ENCODE measurements around the gene TTC28. TPM values are rescaled to one million over a fixed set of nuclear protein-coding genes. Genes with fewer than 3 reads are reported as not detected.
A peak's percentile ranks its signal among the peaks of the same experiment; 100 is the strongest.

The TTC28 gene
- total and polyA plus RNA-seq, 10 of the 15 experiments (the other 5 are each of a cell fraction or from before 2014, with no cell fraction given), result 0.15 to 8.4 (median 1.4) TPM

DNA sequence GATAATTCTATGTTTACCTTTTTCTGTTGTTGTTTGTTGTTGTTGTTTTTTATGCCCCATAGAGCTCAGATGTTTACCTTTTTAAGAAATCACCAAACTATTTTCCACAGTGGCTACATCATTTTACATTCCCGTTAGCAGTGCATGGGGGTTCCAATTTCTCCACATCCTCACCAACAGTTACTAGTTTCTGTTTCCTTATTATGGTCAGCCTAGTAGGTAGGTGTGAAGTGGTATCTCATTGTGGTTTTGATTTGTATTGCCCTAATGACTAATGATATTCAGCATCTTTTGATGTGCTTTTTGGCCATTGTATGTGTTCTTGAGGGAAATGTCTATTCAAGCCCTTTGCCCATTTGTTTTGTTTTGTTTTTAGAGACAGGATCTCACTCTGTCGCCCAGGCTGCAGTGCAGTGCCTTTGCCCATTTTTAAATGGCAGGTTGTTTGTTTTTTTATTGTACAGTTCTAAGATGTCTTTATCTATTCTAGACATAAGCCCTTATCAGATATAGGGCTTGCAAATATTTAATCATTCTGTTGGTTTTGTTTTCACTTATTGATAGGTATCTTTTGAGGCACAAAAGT lies 34.5 kb upstream of the TTC28 start (continued):
- no peak for TF ChIP-seq GABPA (IDR thresholded peaks at IDR 0.05; ENCODE audit: low read depth)
- TF ChIP-seq SPI1 (IDR thresholded peaks at IDR 0.05; ENCODE audit: borderline replicate concordance, insufficient read depth, low read depth, low read length), result no peak
- peak; percentile 52 to 60; a peak in 3 of 4 replicates for TF ChIP-seq IKZF2 (IDR thresholded peaks at IDR 0.05)
- TF ChIP-seq CHD4 (IDR thresholded peaks at IDR 0.05), result no peak
- TF ChIP-seq ZBED1 (IDR thresholded peaks at IDR 0.05; ENCODE audit: borderline replicate concordance), result no peak
- no peak for TF ChIP-seq RB1 (IDR thresholded peaks at IDR 0.05; ENCODE audit: borderline replicate concordance)
- TF ChIP-seq, protein P1, sequence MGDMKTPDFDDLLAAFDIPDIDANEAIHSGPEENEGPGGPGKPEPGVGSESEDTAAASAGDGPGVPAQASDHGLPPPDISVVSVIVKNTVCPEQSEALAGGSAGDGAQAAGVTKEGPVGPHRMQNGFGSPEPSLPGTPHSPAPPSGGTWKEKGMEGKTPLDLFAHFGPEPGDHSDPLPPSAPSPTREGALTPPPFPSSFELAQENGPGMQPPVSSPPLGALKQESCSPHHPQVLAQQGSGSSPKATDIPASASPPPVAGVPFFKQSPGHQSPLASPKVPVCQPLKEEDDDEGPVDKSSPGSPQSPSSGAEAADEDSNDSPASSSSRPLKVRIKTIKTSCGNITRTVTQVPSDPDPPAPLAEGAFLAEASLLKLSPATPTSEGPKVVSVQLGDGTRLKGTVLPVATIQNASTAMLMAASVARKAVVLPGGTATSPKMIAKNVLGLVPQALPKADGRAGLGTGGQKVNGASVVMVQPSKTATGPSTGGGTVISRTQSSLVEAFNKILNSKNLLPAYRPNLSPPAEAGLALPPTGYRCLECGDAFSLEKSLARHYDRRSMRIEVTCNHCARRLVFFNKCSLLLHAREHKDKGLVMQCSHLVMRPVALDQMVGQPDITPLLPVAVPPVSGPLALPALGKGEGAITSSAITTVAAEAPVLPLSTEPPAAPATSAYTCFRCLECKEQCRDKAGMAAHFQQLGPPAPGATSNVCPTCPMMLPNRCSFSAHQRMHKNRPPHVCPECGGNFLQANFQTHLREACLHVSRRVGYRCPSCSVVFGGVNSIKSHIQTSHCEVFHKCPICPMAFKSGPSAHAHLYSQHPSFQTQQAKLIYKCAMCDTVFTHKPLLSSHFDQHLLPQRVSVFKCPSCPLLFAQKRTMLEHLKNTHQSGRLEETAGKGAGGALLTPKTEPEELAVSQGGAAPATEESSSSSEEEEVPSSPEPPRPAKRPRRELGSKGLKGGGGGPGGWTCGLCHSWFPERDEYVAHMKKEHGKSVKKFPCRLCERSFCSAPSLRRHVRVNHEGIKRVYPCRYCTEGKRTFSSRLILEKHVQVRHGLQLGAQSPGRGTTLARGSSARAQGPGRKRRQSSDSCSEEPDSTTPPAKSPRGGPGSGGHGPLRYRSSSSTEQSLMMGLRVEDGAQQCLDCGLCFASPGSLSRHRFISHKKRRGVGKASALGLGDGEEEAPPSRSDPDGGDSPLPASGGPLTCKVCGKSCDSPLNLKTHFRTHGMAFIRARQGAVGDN (IDR thresholded peaks at IDR 0.05), result no peak
- no peak for TF ChIP-seq NFXL1 (IDR thresholded peaks at IDR 0.05; ENCODE audit: borderline replicate concordance)
- TF ChIP-seq, protein P2, sequence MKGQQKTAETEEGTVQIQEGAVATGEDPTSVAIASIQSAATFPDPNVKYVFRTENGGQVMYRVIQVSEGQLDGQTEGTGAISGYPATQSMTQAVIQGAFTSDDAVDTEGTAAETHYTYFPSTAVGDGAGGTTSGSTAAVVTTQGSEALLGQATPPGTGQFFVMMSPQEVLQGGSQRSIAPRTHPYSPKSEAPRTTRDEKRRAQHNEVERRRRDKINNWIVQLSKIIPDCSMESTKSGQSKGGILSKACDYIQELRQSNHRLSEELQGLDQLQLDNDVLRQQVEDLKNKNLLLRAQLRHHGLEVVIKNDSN (IDR thresholded peaks at IDR 0.05; ENCODE audit: borderline replicate concordance, extremely low read length, insufficient read depth, low read depth, low read length), result no peak
- TF ChIP-seq FOS (IDR thresholded peaks at IDR 0.05; ENCODE audit: borderline replicate concordance, extremely low read depth, insufficient read length), result no peak
- TF ChIP-seq NRF1 (conservative IDR thresholded peaks at IDR 0.05; ENCODE audit: low read depth, low read length), result no peak
- TF ChIP-seq MTA2 (IDR thresholded peaks at IDR 0.05; ENCODE audit: low read depth), result peak; percentile 67
- no peak for TF ChIP-seq CREM (IDR thresholded peaks at IDR 0.05; ENCODE audit: low read depth)
- no peak for TF ChIP-seq TAF1 (IDR thresholded peaks at IDR 0.05; ENCODE audit: borderline replicate concordance, low read depth, low read length)
- TF ChIP-seq, protein P3, sequence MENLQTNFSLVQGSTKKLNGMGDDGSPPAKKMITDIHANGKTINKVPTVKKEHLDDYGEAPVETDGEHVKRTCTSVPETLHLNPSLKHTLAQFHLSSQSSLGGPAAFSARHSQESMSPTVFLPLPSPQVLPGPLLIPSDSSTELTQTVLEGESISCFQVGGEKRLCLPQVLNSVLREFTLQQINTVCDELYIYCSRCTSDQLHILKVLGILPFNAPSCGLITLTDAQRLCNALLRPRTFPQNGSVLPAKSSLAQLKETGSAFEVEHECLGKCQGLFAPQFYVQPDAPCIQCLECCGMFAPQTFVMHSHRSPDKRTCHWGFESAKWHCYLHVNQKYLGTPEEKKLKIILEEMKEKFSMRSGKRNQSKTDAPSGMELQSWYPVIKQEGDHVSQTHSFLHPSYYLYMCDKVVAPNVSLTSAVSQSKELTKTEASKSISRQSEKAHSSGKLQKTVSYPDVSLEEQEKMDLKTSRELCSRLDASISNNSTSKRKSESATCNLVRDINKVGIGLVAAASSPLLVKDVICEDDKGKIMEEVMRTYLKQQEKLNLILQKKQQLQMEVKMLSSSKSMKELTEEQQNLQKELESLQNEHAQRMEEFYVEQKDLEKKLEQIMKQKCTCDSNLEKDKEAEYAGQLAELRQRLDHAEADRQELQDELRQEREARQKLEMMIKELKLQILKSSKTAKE (IDR thresholded peaks at IDR 0.05; ENCODE audit: low read depth, poor library complexity, severe bottlenecking), result no peak
- TF ChIP-seq TCF7 (IDR thresholded peaks at IDR 0.05; ENCODE audit: borderline replicate concordance), result 0 out of 2 replicates have a peak, but pooled peaks have one; percentile 49
- TF ChIP-seq STAT1 (conservative IDR thresholded peaks at IDR 0.05), result no peak
- no peak for TF ChIP-seq RELA (IDR thresholded peaks at IDR 0.05; ENCODE audit: borderline replicate concordance, partially characterized antibody)
- no peak for TF ChIP-seq NFYB (IDR thresholded peaks at IDR 0.05; ENCODE audit: insufficient read depth, low read depth, low read length)
- TF ChIP-seq ASH2L (IDR thresholded peaks at IDR 0.05; ENCODE audit: borderline replicate concordance, low read depth), result no peak
- TF ChIP-seq IRF4 (IDR thresholded peaks at IDR 0.05; ENCODE audit: low read depth, low read length), result no peak

Data from GM12878 (cell line).